ENCODE results near the gene CDC16. TPM values are rescaled to one million over a fixed set of nuclear protein-coding genes. Genes with fewer than 3 reads are reported as not detected.

The CDC16 gene
- total and polyA plus RNA-seq, 2 of the 13 experiments (the other 11 are each of a cell fraction or from before 2014, with no cell fraction given) = 24.2 to 60.9 TPM

DNA sequence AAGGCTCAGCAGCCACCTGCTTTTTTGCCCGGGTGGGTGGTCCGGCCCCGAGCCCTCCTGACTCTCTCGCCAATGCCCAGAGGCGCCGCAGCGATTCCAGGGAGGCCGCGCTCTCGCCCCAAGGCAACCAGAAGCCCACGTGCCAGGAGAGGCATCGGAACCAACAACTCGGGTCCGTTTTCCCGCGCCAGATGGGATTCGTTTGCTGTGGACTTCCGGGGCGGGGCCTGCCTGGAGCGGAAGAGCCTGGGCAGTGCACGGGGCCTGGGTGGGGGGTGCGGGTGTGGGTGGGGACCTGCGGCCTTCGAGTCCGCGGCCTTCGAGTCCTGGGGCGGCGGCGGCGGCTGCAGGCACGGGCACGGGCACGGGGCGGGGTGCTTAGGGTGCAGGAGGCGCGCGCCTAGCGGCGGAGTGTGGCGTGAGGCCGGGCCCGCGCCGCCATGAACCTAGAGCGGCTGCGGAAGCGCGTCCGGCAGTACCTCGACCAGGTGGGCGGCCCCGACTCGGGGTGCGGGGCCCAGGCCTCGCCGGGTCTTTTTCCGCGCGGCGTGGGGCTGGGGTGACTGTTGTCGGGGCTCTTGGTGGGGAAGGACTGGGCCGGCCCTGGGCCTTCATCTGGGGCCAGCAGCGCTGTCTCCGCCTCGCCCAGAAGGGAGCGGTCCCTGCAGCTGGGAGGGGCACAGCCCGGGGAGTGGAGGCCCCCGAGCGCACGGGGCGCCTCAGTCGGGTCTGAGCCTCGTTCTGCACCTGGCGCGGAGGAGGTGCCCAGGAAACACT, at the start of gene CDC16 (continued):
- TF ChIP-seq NFKB2 (CRISPR knock-in tag; IDR thresholded peaks at IDR 0.05; ENCODE audit: borderline replicate concordance) (peak; percentile 95), MXD4 (CRISPR knock-in tag; IDR thresholded peaks at IDR 0.05) (peak; percentile 58; the same call in 1 of the 2 replicates), ARID4A (CRISPR knock-in tag; IDR thresholded peaks at IDR 0.05; ENCODE audit: borderline replicate concordance) (peak; percentile 84), MTA1 (CRISPR knock-in tag; IDR thresholded peaks at IDR 0.05; ENCODE audit: borderline replicate concordance) (peak; percentile 65; the same call in 1 of the 2 replicates), HOXD1 (CRISPR knock-in tag; IDR thresholded peaks at IDR 0.05) (no peak; the same call in 1 of the 2 replicates), TBL1XR1 (IDR thresholded peaks at IDR 0.05; ENCODE audit: borderline replicate concordance, low read length, partially characterized antibody) (no peak), FOXM1 (CRISPR knock-in tag; IDR thresholded peaks at IDR 0.05) (no peak), ZNF484 (CRISPR knock-in tag; IDR thresholded peaks at IDR 0.05; ENCODE audit: borderline replicate concordance, low read depth) (peak; percentile 61; the same call in 1 of the 2 replicates), BORCS8-MEF2B (CRISPR knock-in tag; IDR thresholded peaks at IDR 0.05) (peak; percentile 97), JDP2 (CRISPR knock-in tag; IDR thresholded peaks at IDR 0.05; ENCODE audit: borderline replicate concordance) (peak; percentile 59; the same call in 1 of the 2 replicates), ZFY (CRISPR knock-in tag; IDR thresholded peaks at IDR 0.05) (peak; percentile 100), SYNCRIP (IDR thresholded peaks at IDR 0.05; ENCODE audit: insufficient read depth, low read depth, low read length) (no peak), ZNF792 (CRISPR knock-in tag; IDR thresholded peaks at IDR 0.05) (peak; percentile 73), RARA (CRISPR knock-in tag; IDR thresholded peaks at IDR 0.05) (peak; percentile 36; the same call in 1 of the 2 replicates), THRA (CRISPR knock-in tag; IDR thresholded peaks at IDR 0.05; ENCODE audit: borderline replicate concordance) (peak; percentile 21; the same call in 1 of the 2 replicates), ZNF292 (CRISPR knock-in tag; IDR thresholded peaks at IDR 0.05; ENCODE audit: borderline replicate concordance, low read depth) (no peak), CREBL2 (CRISPR knock-in tag; IDR thresholded peaks at IDR 0.05; ENCODE audit: borderline replicate concordance) (peak; percentile 74; the same call in 1 of the 2 replicates), DMAP1 (CRISPR knock-in tag; IDR thresholded peaks at IDR 0.05) (peak; percentile 73), AGO1 (IDR thresholded peaks at IDR 0.05; ENCODE audit: low read depth, low read length, poor library complexity, severe bottlenecking) (no peak), RFXAP (CRISPR knock-in tag; IDR thresholded peaks at IDR 0.05; ENCODE audit: borderline replicate concordance) (peak; percentile 84), FOXJ3 (CRISPR knock-in tag; IDR thresholded peaks at IDR 0.05; ENCODE audit: borderline replicate concordance) (no peak; the same call in none of the 2 replicates)
- TF ChIP-seq, protein P1, sequence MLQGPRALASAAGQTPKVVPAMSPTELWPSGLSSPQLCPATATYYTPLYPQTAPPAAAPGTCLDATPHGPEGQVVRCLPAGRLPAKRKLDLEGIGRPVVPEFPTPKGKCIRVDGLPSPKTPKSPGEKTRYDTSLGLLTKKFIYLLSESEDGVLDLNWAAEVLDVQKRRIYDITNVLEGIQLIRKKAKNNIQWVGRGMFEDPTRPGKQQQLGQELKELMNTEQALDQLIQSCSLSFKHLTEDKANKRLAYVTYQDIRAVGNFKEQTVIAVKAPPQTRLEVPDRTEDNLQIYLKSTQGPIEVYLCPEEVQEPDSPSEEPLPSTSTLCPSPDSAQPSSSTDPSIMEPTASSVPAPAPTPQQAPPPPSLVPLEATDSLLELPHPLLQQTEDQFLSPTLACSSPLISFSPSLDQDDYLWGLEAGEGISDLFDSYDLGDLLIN (CRISPR knock-in tag; IDR thresholded peaks at IDR 0.05; ENCODE audit: borderline replicate concordance) = no peak
